Endothelial cell of umbilical vein (primary cell): ENCODE results near the gene CDC23. TPM values are rescaled to one million over a fixed set of nuclear protein-coding genes. Genes with fewer than 3 reads are reported as not detected.

Experiments
- BruUV-seq: library from RNA; stranded (reverse); fragments of 400-500 nt; replicated peaks from 2 replicates; lab custom pipeline; 2021; lab: Mats Ljungman, UMichigan
- CTCF ChIA-PET: fragments of 300-600, 350-600 bp; sonication (Branson Sonifier 250); formaldehyde crosslinking; loops from one replicate; lab custom pipeline; 2021; ENCODE audit warnings: antibody characterized with exemption, inconsistent platforms; lab: Charles Lee
- POLR2A ChIA-PET: fragments of 300-600, 350-600 bp; sonication (Branson Sonifier 250); formaldehyde crosslinking; loops from one replicate; lab custom pipeline; 2021; ENCODE audit warnings: antibody characterized with exemption, inconsistent platforms; lab: Charles Lee
- DNase-seq: peaks from one replicate; pipeline ENCODE4 v3.0.0-alpha.2; 2011; ENCODE audit warnings: low read depth, low spot score
- FAIRE-seq: peaks from 2 replicates; lab custom pipeline; 2011; peaks lifted over from hg19 to GRCh38; lab: Jason Lieb, UNC
- H2AFZ ChIP-seq: 2 replicates; pipeline ENCODE4 v1.6.0; 2012; ENCODE audit warnings: low read depth, low read length, control low read depth, inconsistent platforms
- H3K27ac ChIP-seq: 2 replicates; pipeline ENCODE4 v1.5.1; 2011; ENCODE audit warnings: low read depth, mild to moderate bottlenecking, control low read depth, low read length, moderate library complexity; ENCODE audit not compliant: insufficient read depth
- H3K27me3 ChIP-seq, 2 experiments: 2 replicates each; pipeline versions ENCODE4 v1.6.0 to v1.6.1; 2011; ENCODE audit warnings: low read length in 2 of 2, mixed read lengths in 1 of 2; ENCODE audit not compliant: control insufficient read depth in 2 of 2, insufficient read depth in 2 of 2
- H3K36me3 ChIP-seq, 2 experiments: 2 replicates in 1 of 2; 3 replicates in 1 of 2; pipeline ENCODE4 v1.5.1; 2011; ENCODE audit warnings: low read length in 2 of 2, mild to moderate bottlenecking in 1 of 2, moderate library complexity in 1 of 2; ENCODE audit not compliant: control insufficient read depth in 2 of 2, insufficient read depth in 2 of 2; ENCODE audit errors: extremely low read depth in 1 of 2
- H3K4me1 ChIP-seq: 3 replicates; pipeline ENCODE4 v1.5.1; 2011; ENCODE audit warnings: mild to moderate bottlenecking, low read length; ENCODE audit not compliant: control insufficient read depth, insufficient read depth; ENCODE audit errors: extremely low read depth
- H3K4me2 ChIP-seq: 2 replicates; pipeline ENCODE4 v1.6.1; 2011; ENCODE audit warnings: low read length, control low read depth, mixed read lengths; ENCODE audit not compliant: insufficient read depth
- H3K4me3 ChIP-seq, 3 experiments: fragments of 200-600 bp in 1 of 3; sonication (generic), shearing (Covaris generic) in 1 of 3; replicated peaks in 1 of 3; 2 replicates each; pipeline ENCODE4 v1.5.1; 2011 to 2016; ENCODE audit warnings: control low read depth in 3 of 3, low read length in 3 of 3, mild to moderate bottlenecking in 2 of 3, inconsistent platforms in 1 of 3, low read depth in 1 of 3, moderate library complexity in 1 of 3; ENCODE audit not compliant: insufficient read depth in 1 of 3
- H3K79me2 ChIP-seq: 2 replicates; pipeline ENCODE4 v1.6.0; 2012; ENCODE audit warnings: low read length, inconsistent platforms; ENCODE audit not compliant: control insufficient read depth, insufficient read depth
- H3K9ac ChIP-seq: replicated peaks from 2 replicates; pipeline ENCODE3; 2011; ENCODE audit warnings: low read length, control low read depth; ENCODE audit not compliant: insufficient read depth; ENCODE audit errors: extremely low read depth
- H3K9me1 ChIP-seq: replicated peaks from 3 replicates; pipeline ENCODE4 v1.6.0; 2011; ENCODE audit warnings: mild to moderate bottlenecking, low read length; ENCODE audit not compliant: control insufficient read depth, insufficient read depth; ENCODE audit errors: extremely low read depth
- H3K9me3 ChIP-seq: replicated peaks from 2 replicates; pipeline ENCODE4 v1.5.1; 2012; ENCODE audit warnings: low read length, inconsistent platforms; ENCODE audit not compliant: control insufficient read depth, insufficient read depth
- H4K20me1 ChIP-seq: replicated peaks from 2 replicates; pipeline ENCODE3; 2011; ENCODE audit warnings: mild to moderate bottlenecking, low read length; ENCODE audit not compliant: control insufficient read depth, insufficient read depth; ENCODE audit errors: extremely low read depth
- CTCF ChIP-seq, 2 donors: IDR thresholded peaks; 1 replicate in 1 of 2; 2 replicates in 1 of 2; pipeline ENCODE4 v1.5.1; 2011; ENCODE audit warnings: low read length in 2 of 2, mild to moderate bottlenecking in 2 of 2, moderate library complexity in 2 of 2, control low read depth in 1 of 2, inconsistent platforms in 1 of 2, low read depth in 1 of 2; ENCODE audit not compliant: insufficient read depth in 1 of 2; ENCODE audit errors: extremely low read depth in 1 of 2
- EZH2 ChIP-seq: IDR thresholded peaks from 2 replicates; pipeline ENCODE4 v1.6.1; 2012; ENCODE audit warnings: borderline replicate concordance, low read depth, mild to moderate bottlenecking, moderate library complexity, low read length, inconsistent platforms; ENCODE audit not compliant: severe bottlenecking
- FOS ChIP-seq: IDR thresholded peaks from 2 replicates; pipeline ENCODE4 v1.6.1; 2011; ENCODE audit warnings: mild to moderate bottlenecking, low read length, moderate library complexity, borderline replicate concordance; ENCODE audit not compliant: insufficient read depth
- GATA2 ChIP-seq: IDR thresholded peaks from 2 replicates; pipeline ENCODE4 v1.7.0; 2011; ENCODE audit warnings: low read depth, mild to moderate bottlenecking, moderate library complexity, mixed read lengths, low read length; ENCODE audit not compliant: insufficient read length, insufficient read depth
- JUN ChIP-seq: IDR thresholded peaks from 2 replicates; pipeline ENCODE4 v1.6.1; 2011; ENCODE audit warnings: borderline replicate concordance, low read depth; ENCODE audit not compliant: insufficient read length, insufficient read depth
- MYC ChIP-seq: IDR thresholded peaks from one replicate; pipeline ENCODE4 v1.6.1; 2011; ENCODE audit warnings: mild to moderate bottlenecking, low read depth, low read length
- POLR2A ChIP-seq: IDR thresholded peaks from 2 replicates; pipeline ENCODE4 v1.6.1; 2012; ENCODE audit warnings: low read depth, mild to moderate bottlenecking, control low read depth, low read length
- POLR2AphosphoS5 ChIP-seq: IDR thresholded peaks from 2 replicates; pipeline ENCODE4 v1.6.1; 2012; ENCODE audit warnings: low read depth, mild to moderate bottlenecking, control low read depth, low read length, moderate library complexity; ENCODE audit not compliant: insufficient read depth
- dilution Hi-C: fragments of 300-500 bp; cut with MboI; formaldehyde crosslinking; loops from one replicate; pipeline ENCODE4 v1.15.0; 2019; ENCODE audit warnings: low sequenced_read_pairs; ENCODE audit not compliant: extremely low pct_ligation_motif_present
- intact Hi-C: fragments of 100-400 bp; cut with micrococcal nuclease; formaldehyde crosslinking; loops from one replicate; pipeline ENCODE4 v1.10.0; 2022
- polyA plus RNA-seq, 4 experiments: library from polyadenylated mRNA; depleted of rRNA in 3 of 4; stranded (reverse) in 3 of 4; unstranded in 1 of 4; fragments of >200 nt; gene quantifications; 2 replicates each; pipeline versions ENCODE4 v1.2.1 to v1.2.3, GENCODE V29; 2011 to 2012; ENCODE audit warnings: missing spikeins in 1 of 4
- total RNA-seq: library from RNA; stranded (reverse); gene quantifications from 2 replicates; pipeline ENCODE4 v1.2.3, GENCODE V29; 2021
- TF ChIP-seq, protein P1 (sequence below): IDR thresholded peaks from 2 replicates; pipeline ENCODE4 v1.6.1; 2011; ENCODE audit not compliant: insufficient read depth, insufficient read length

The CDC23 gene
- total and polyA plus RNA-seq, 2 donors (not counting 3 experiments of a cell fraction or from before 2014, with no cell fraction given) = 28.5 to 41.2 TPM

- Histone ChIP-seq H4K20me1 (no peaks in the 10 kb centered on the region), H3K9ac (no peak overlapping the region), H3K4me1 (peaks cover 2% of the 10 kb centered on the region), H3K79me2 (no peaks in the 10 kb centered on the region), H3K9me1 (no peaks in the 10 kb centered on the region), H3K4me2 (no peak overlapping the region), H3K9me3 (no peaks in the 10 kb centered on the region), H3K4me3 (no peak overlapping the region), H3K27ac (no peak overlapping the region), H3K27me3 (peaks cover 5 to 15% of the 10 kb centered on the region in 2 experiments), H3K36me3 (no peaks in the 10 kb centered on the region), H2AFZ (no peak overlapping the region)
- dilution Hi-C loops (no loop called here), intact Hi-C loops (no loop called here)
- FAIRE-seq (no peak), DNase-seq (no peak)
- ChIA-PET CTCF (interaction anchor here (0.8 to 1.2 kb wide), 4 partner anchors 9 to 19 kb away, joined by 3 read pairs; no protein-coding TSS in a partner anchor), POLR2A (interaction anchor here (1.0 kb wide), 1 partner anchor 27 kb away, joined by 4 read pairs; the partner anchor contains the start of gene CDC23)
- BruUV-seq = no TSS peak
- TF ChIP-seq CTCF (IDR thresholded peaks at IDR 0.05; ENCODE audit: extremely low read depth in 1 of 2, insufficient read depth in 1 of 2, low read depth in 1 of 2, low read length in 2 of 2) (no peak), GATA2 (no peak), POLR2AphosphoS5 (no peak)
Measured at GRCh38 chr5:138240650-138241385, 27.7 kb upstream of the CDC23 start.

DNA sequence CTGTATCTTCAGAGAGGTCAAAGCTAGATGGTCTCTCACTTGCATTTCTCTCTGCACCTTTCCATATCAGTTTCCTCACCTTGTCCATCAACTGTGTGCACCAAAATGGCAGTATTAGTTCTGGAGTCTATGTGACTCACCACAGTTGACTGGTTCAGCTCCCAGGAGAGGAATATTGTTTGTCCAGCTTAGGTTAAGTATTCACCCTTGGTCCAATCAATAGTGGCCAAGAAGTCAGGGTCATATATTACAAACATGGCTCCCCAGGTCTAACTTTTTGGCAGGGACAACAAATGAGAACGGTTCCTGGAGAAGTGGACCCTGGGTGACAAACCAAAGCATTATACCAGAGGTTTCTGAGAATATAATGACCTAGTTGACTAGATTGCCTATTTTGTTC lies 24.9 kb upstream of the CDC23 start:
- TF ChIP-seq POLR2A = no peak
- no peak for TF ChIP-seq JUN
- no peak for TF ChIP-seq EZH2
- no peak for TF ChIP-seq CTCF (IDR thresholded peaks at IDR 0.05; ENCODE audit: extremely low read depth in 1 of 2, insufficient read depth in 1 of 2, low read depth in 1 of 2, low read length in 2 of 2)
- no peak for TF ChIP-seq FOS
- no peak for TF ChIP-seq POLR2AphosphoS5
- TF ChIP-seq, protein P1, sequence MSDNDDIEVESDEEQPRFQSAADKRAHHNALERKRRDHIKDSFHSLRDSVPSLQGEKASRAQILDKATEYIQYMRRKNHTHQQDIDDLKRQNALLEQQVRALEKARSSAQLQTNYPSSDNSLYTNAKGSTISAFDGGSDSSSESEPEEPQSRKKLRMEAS = no peak
- no peak for TF ChIP-seq GATA2
- TF ChIP-seq MYC = no peak
- Histone ChIP-seq H3K9me3 (no peaks in the 10 kb centered on the region), H3K9ac (no peak overlapping the region), H4K20me1 (no peaks in the 10 kb centered on the region), H3K36me3 (no peaks in the 10 kb centered on the region), H3K4me1 (peaks cover 2% of the 10 kb centered on the region), H3K4me3 (no peak overlapping the region), H2AFZ (no peak overlapping the region), H3K79me2 (no peaks in the 10 kb centered on the region), H3K9me1 (no peaks in the 10 kb centered on the region), H3K27ac (no peak overlapping the region), H3K27me3 (peaks cover 5 to 10% of the 10 kb centered on the region in 2 experiments), H3K4me2 (no peak overlapping the region)
- CTCF ChIA-PET = interaction anchor here (1.4 to 2.4 kb wide), 2 partner anchors 15 to 45 kb away, joined by 4 to 11 read pairs; no protein-coding TSS in a partner anchor
- BruUV-seq = no TSS peak
- intact Hi-C loops = no loop called here
- DNase-seq (no peak), FAIRE-seq (no peak)
- dilution Hi-C loops = no loop called here
- POLR2A ChIA-PET = no interaction called here
